Measurements from ENCODE around the gene NFASC.
A peak's percentile ranks its signal among the peaks of the same experiment; 100 is the strongest.

NFASC gene

GRCh38 chr1:204989266-204990058 is 118.8 kb downstream of the NFASC start:
- Histone ChIP-seq H3K9me3 (no peaks in the 10 kb centered on the region), H3K27ac (no peak overlapping the region), H3K36me3 (peaks cover 0 to 36% (median 0%) of the 10 kb centered on the region in 3 donors), H3K27me3 (no peaks in the 10 kb centered on the region), H3K4me3 (no peak overlapping the region), H3K4me1 (no peaks in the 10 kb centered on the region)
- DNase-seq, result peak in 1 of 2 donors; percentile 39
- TF ChIP-seq CTCF (IDR thresholded peaks at IDR 0.05), result peak; percentile 71 to 72
- intact Hi-C loops (cut with DNase I; ENCODE audit: low total_unique reads), result loop anchor here (5.0 to 10.0 kb wide), 2 partner anchors 73 to 265 kb away; no protein-coding TSS in a partner anchor

- Histone ChIP-seq H3K27me3 (no peaks in the 10 kb centered on the region), H3K9me3 (no peaks in the 10 kb centered on the region), H3K36me3 (peaks cover 0 to 29% (median 0%) of the 10 kb centered on the region in 3 donors), H3K4me3 (no peak overlapping the region), H3K27ac (no peak overlapping the region), H3K4me1 (no peaks in the 10 kb centered on the region)
- no peak for TF ChIP-seq CTCF (IDR thresholded peaks at IDR 0.05)
- intact Hi-C loops (cut with DNase I; ENCODE audit: low total_unique reads), result no loop called here
- no peak for DNase-seq
These were observed 119.5 kb downstream of the NFASC start for GRCh38 chr1:204990059-204990664.

GRCh38 chr1:204990721-204991341 is 120.2 kb downstream of the NFASC start:
- no peaks in the 10 kb centered on the region for H3K27me3 ChIP-seq
- intact Hi-C loops (cut with DNase I; ENCODE audit: low total_unique reads), result no loop called here
- H3K36me3 ChIP-seq, result peaks cover 0 to 23% (median 0%) of the 10 kb centered on the region in 3 donors
- no peak for DNase-seq
- H3K4me1 ChIP-seq, result no peaks in the 10 kb centered on the region
- H3K4me3 ChIP-seq, result no peak overlapping the region
- no peaks in the 10 kb centered on the region for H3K9me3 ChIP-seq
- TF ChIP-seq CTCF (IDR thresholded peaks at IDR 0.05), result no peak
- no peak overlapping the region for H3K27ac ChIP-seq

- no peaks in the 10 kb centered on the region for H3K27me3 ChIP-seq
- no peak overlapping the region for H3K4me3 ChIP-seq
- H3K4me1 ChIP-seq, result no peaks in the 10 kb centered on the region
- no peak overlapping the region for H3K27ac ChIP-seq
- DNase-seq, result no peak
- H3K36me3 ChIP-seq, result peaks cover 0 to 17% (median 0%) of the 10 kb centered on the region in 3 donors
- intact Hi-C loops (cut with DNase I; ENCODE audit: low total_unique reads), result no loop called here
- TF ChIP-seq CTCF (IDR thresholded peaks at IDR 0.05), result no peak
- H3K9me3 ChIP-seq, result no peaks in the 10 kb centered on the region
These were observed 120.7 kb downstream of the NFASC start for GRCh38 chr1:204991342-204991844.

- intact Hi-C loops (cut with DNase I; ENCODE audit: low total_unique reads), result no loop called here
- no peak overlapping the region for H3K4me3 ChIP-seq
- H3K27me3 ChIP-seq, result no peaks in the 10 kb centered on the region
- no peak for TF ChIP-seq CTCF (IDR thresholded peaks at IDR 0.05)
- no peak overlapping the region for H3K27ac ChIP-seq
- no peak for DNase-seq
- peaks cover 0 to 7% (median 0%) of the 10 kb centered on the region in 3 donors for H3K36me3 ChIP-seq
- no peaks in the 10 kb centered on the region for H3K4me1 ChIP-seq
- no peaks in the 10 kb centered on the region for H3K9me3 ChIP-seq
These were observed 121.7 kb downstream of the NFASC start for GRCh38 chr1:204992201-204992997.
